ENCODE data around the gene RNLS. TPM values are rescaled to one million over a fixed set of nuclear protein-coding genes. Genes with fewer than 3 reads are reported as not detected.

RNLS gene
- polyA plus RNA-seq, 2 of the 4 experiments (the other 2 are of a cell fraction), result 11.7 to 16.8 TPM

GRCh38 chr10:88557256-88557655, 25.9 kb downstream of the RNLS start:
- DNase-seq (ENCODE audit: low read depth in 1 of 2, low spot score in 1 of 2) (no peak), ATAC-seq (no peak), FAIRE-seq (no peak)
- CTCF ChIA-PET, result interaction anchor here (1.0 to 1.1 kb wide), 2 partner anchors 700 to 706 kb away, joined by 3 to 4 read pairs; no protein-coding TSS in a partner anchor
- 84% methylated on average over 1 of the region's 1 CpG for WGBS (ENCODE audit: missing lambda C conversion rate)
- Histone ChIP-seq H3K4me3 (no peak overlapping the region), H3K4me2 (peak overlapping the region; percentile 25; the same call in 2 of the 3 replicates), H3K9me3 (no peaks in the 10 kb centered on the region), H3K27ac (no peak overlapping the region), H3K4me1 (peaks cover 10% of the 10 kb centered on the region)
- no peak for TF ChIP-seq TP53 (CRISPR knock-in tag; IDR thresholded peaks at IDR 0.05)
- no peak for TF ChIP-seq RAD21 (conservative IDR thresholded peaks at IDR 0.05 in 1 of 2, IDR thresholded peaks at IDR 0.05 in 1 of 2)
- POLR2A ChIA-PET, result no interaction called here

GRCh38 chr10:88555190-88555908, 27.8 kb downstream of the RNLS start:
- CTCF ChIA-PET, result interaction anchor here (0.5 to 4.1 kb wide), 9 partner anchors 8 to 705 kb away, joined by 3 to 24 read pairs (median 4); no protein-coding TSS in a partner anchor
- FAIRE-seq, result no peak
- peaks cover 10% of the 10 kb centered on the region for H3K4me1 ChIP-seq

GRCh38 chr10:88553116-88553752, 29.9 kb downstream of the RNLS start:
- Histone ChIP-seq H3K4me2 (no peak overlapping the region), H3K4me1 (peaks cover 10% of the 10 kb centered on the region), H3K4me3 (no peak overlapping the region), H3K27ac (no peak overlapping the region), H3K9me3 (no peaks in the 10 kb centered on the region)
- ChIA-PET POLR2A (no interaction called here), CTCF (interaction anchor here (0.6 to 4.1 kb wide), 21 partner anchors 8 to 703 kb away, joined by 3 to 28 read pairs (median 4); no protein-coding TSS in a partner anchor)
- peak; percentile 89 to 90 for TF ChIP-seq RAD21 (conservative IDR thresholded peaks at IDR 0.05 in 1 of 2, IDR thresholded peaks at IDR 0.05 in 1 of 2)
- TF ChIP-seq CTCF (IDR thresholded peaks at IDR 0.05), result peak; percentile 89
- TF ChIP-seq BCL3 (IDR thresholded peaks at IDR 0.05), result no peak
- no peak for TF ChIP-seq RARB (CRISPR knock-in tag; IDR thresholded peaks at IDR 0.05)
- TF ChIP-seq SMC3 (IDR thresholded peaks at IDR 0.05), result peak; percentile 92
- FAIRE-seq (peak; percentile 91), DNase-seq (ENCODE audit: low read depth in 1 of 2, low spot score in 1 of 2) (peak; percentile 26 to 75), ATAC-seq (peak; percentile 94 to 97)
- WGBS (ENCODE audit: missing lambda C conversion rate), result 2% methylated on average over 2 of the region's 2 CpGs

More at GRCh38 chr10:88555190-88555908, 27.8 kb downstream of the RNLS start:
- Histone ChIP-seq H3K4me3 (no peak overlapping the region), H3K27ac (no peak overlapping the region), H3K4me2 (no peak overlapping the region), H3K9me3 (no peaks in the 10 kb centered on the region)
- DNase-seq (ENCODE audit: low read depth in 1 of 2, low spot score in 1 of 2) (no peak), ATAC-seq (no peak)
- WGBS (ENCODE audit: missing lambda C conversion rate), result 69% methylated on average over 7 of the region's 7 CpGs
- POLR2A ChIA-PET, result no interaction called here
- TF ChIP-seq CEBPB (IDR thresholded peaks at IDR 0.05), result peak; percentile 43 to 54; a peak in 3 of 4 replicates
- TF ChIP-seq E2F6 (IDR thresholded peaks at IDR 0.05; ENCODE audit: borderline replicate concordance, low read depth), result no peak
- no peak for TF ChIP-seq CTCF (IDR thresholded peaks at IDR 0.05)

- H3K4me3 ChIP-seq, result no peak overlapping the region
- no peak overlapping the region for H3K4me2 ChIP-seq
- no peak overlapping the region for H3K27ac ChIP-seq
- no peaks in the 10 kb centered on the region for H3K4me1 ChIP-seq
- no peaks in the 10 kb centered on the region for H3K9me3 ChIP-seq
- ATAC-seq (no peak), FAIRE-seq (no peak), DNase-seq (ENCODE audit: low read depth in 1 of 2, low spot score in 1 of 2) (no peak)
- CTCF ChIA-PET, result interaction anchor here (2.6 to 4.1 kb wide), 4 partner anchors 10 to 701 kb away, joined by 14 to 28 read pairs (median 24); no protein-coding TSS in a partner anchor
- 88% methylated on average over 2 of the region's 2 CpGs for WGBS (ENCODE audit: missing lambda C conversion rate)
- POLR2A ChIA-PET, result no interaction called here
- no peak for TF ChIP-seq HEYL (CRISPR knock-in tag; IDR thresholded peaks at IDR 0.05)
- TF ChIP-seq E2F6 (IDR thresholded peaks at IDR 0.05; ENCODE audit: borderline replicate concordance, low read depth), result no peak
- TF ChIP-seq CHD4 (IDR thresholded peaks at IDR 0.05; ENCODE audit: borderline replicate concordance), result no peak
- TF ChIP-seq ZNF302 (CRISPR knock-in tag; IDR thresholded peaks at IDR 0.05), result no peak
- TF ChIP-seq TFCP2L1 (CRISPR knock-in tag; IDR thresholded peaks at IDR 0.05), result no peak
- TF ChIP-seq ESRRA (IDR thresholded peaks at IDR 0.05; ENCODE audit: borderline replicate concordance, low read length), result no peak
- no peak for TF ChIP-seq POLR2A (IDR thresholded peaks at IDR 0.05; ENCODE audit: low read length)
- TF ChIP-seq HMGXB4 (CRISPR knock-in tag; IDR thresholded peaks at IDR 0.05; ENCODE audit: borderline replicate concordance), result no peak
- TF ChIP-seq RFX5 (IDR thresholded peaks at IDR 0.05), result no peak
- TF ChIP-seq RCOR1 (IDR thresholded peaks at IDR 0.05; ENCODE audit: low read depth, low read length), result no peak
- TF ChIP-seq PHF8 (IDR thresholded peaks at IDR 0.05; ENCODE audit: borderline replicate concordance, low read depth), result no peak
These were observed 31.9 kb downstream of the RNLS start for GRCh38 chr10:88551246-88551645.
